ENCODE data around the gene FECH. TPM values are rescaled to one million over a fixed set of nuclear protein-coding genes. Genes with fewer than 3 reads are reported as not detected.
A peak's percentile ranks its signal among the peaks of the same experiment; 100 is the strongest.
"Not testable (repeated sequence)": the region's sequence is repeated elsewhere in the genome, so short reads cannot be mapped to it uniquely, and the experiment has no call there.

FECH gene
- total RNA-seq, 1 experiment from 2014 or later, result 106 TPM

DNA sequence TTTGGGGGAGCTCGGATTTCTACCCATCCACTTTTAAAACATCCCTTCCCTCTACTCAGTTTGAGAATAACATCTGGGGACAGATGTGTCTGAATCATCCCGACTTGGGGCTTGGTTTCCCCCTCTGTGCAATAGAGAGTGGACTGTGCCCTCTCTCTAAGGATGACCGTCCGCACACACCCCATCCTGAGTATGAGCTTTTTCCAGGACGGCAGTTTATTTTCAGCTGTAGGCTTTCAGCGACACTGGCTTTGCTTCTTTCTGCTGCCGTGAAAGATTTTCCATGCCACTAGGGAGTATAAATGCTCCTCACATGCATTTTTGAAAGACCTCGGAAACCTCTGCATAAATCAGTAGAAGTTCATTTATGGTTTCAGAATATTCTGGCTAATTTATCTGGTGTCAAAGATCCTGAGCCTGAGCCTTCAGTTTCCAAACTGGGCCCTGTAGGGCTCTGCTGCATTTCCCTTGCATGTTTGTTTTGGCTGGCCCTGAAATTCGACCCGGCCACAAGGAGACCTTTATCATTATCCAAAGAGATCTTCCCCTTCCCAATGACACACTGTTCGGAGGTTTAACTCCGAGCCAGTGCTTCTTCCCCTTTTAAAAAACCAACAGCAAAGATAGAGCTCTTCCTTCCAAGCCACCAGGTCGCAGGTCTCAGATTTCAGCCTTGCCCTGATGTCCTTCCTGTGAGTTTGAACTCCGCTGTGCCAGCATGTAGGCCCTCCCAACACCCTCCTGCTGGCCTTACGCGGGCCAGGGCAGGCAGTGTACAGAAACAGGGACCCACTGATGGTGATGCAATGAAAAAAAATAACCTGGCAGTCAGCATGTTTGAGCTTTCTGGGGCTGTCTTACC lies 53.3 kb downstream of the FECH start:
- peak; percentile 17 for DNase-seq (ENCODE audit: low spot score)

DNA sequence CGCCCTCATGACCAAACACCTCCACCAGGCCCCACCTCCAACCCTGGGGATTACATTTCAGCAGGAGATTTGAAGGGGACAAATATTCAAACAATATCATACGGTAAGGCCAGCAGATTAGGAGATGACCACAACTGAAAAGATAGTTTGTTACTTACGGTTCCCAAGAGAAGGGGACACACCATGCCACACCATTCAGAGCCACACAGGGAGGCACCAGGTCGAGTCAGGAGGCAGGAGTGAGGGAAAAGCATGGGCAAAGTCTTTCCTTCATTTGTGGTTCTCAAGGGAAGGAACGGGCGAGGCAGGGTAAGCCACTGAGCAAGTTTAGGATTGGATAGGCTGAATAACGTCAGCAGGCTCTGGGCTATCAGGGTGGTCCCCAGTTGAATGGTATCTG lies 57.4 kb downstream of the FECH start:
- DNase-seq (ENCODE audit: low spot score), result no peak

DNA sequence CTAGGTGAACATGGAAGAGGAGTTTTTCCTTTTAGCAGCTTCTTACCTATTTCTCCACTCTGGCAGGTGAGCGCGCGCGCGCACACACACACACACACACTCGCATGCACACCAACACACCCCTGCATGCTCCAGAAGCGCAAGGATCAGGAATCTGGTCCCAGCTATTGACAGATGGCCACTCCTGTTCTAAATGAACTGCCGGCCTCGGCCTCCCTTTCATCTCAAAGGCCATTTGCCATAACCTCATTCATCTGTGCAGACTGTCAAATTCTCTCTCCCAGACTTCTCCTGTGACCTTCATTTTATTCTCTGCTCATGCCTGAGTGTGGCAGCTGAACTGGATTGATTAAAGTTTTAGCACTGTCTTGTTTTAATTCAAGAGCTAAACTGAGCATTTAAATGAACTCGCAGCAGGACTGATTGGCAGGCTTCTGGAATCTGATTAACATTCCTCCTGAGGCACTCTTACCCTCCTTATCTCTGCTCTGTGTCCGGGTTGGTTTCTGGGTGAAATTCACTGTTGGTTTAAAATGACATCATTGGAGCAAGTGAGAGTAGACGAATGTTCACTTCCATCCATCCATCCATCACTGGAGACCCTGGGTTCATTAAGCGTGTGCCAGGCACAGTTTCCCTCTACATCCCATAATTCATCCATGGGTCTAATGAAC lies 58.8 kb downstream of the FECH start:
- DNase-seq (ENCODE audit: low spot score), result no peak

DNA sequence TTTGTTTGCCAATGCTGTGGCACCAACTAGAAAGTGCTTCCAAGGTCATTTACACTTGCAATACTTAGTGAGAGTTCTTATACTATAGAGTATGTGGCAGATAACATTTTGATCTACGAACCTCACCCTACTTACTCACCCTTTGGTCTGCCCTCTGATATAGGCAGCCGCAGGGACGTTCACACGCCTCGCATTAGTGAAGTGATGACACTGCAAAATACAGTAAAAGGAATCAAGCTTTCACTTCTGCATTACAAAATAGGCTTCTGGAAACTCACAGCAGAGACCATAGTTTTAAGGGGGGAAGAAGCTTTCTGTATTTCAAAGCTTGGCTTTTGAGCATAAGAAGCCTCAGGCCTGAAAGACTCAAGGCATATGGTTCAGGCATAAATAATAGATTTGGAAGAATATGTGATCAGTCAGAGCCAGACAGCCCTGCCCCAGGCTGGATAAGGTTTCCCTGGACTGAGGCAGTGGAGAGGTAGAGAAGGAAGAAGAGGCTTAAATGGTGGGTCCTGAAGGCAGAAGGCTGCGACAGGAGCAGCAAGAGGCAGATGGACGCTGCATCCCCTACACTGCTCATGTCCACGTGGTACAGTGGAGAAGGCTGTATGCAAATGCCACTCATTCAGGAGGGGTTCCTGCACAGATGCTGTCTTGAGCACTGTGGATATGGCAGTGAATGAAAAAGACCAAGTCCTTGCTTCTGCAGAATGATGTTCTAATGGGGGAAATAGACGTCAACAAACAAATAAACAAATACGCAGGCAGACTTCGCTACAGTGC lies 63.1 kb downstream of the FECH start:
- no peak for DNase-seq (ENCODE audit: low spot score)

DNA sequence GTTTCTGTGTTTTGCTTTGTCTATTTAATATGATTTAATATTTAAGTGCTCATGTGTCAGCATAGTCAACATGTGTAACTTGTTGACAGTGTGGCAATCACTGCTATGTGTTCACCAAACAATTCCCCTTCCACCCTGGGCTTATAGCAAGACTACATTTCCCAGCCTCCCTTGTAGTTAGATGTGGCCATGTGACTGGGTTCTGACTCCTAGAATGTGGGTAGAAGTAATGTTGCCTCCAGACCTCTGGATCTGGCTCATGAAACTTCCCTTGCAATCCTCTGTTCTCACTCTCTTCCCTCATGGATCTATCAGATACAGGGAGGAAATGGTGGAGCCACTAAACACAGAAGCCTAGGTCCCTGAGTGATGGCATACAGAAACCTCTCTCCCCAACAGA lies 64.2 kb downstream of the FECH start:
- DNase-seq (ENCODE audit: low spot score), result not testable (repeated sequence)

DNA sequence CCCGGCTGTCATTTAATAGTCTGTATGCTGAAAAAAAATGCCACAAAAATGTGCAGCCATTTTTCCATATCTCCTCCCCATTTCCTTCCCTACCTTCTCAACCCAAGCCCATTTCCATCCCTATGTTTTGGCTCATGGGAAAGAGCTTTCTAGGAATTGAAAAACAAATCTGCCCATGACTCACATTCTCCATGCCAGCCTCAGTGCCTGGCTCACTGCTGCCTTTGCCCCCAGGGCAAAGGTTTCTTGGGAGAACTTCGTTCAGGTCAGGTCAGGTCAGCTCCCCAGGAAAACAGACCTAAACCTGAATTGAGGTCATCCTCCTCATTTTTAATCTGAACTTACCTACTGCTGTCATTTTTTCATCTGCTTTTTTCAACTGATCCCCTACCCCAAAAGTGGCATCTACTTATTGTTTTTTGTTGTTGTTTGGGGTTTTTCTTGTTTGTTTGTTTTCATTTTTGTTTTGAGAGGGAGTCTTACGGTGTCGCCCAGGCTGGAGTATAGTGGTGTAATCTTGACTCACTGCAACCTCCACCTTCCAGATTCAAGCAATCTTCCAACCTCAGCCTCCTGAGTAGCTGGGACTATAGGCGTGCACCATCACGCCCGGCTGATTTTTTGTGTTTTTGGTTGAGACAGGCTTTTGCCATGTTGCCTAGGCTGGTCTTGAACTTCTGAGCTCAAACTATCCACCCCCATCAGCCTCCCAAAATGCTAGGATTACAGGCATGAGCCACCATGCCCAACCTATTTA lies 66.7 kb downstream of the FECH start:
- DNase-seq (ENCODE audit: low spot score), result peak; percentile 40

DNA sequence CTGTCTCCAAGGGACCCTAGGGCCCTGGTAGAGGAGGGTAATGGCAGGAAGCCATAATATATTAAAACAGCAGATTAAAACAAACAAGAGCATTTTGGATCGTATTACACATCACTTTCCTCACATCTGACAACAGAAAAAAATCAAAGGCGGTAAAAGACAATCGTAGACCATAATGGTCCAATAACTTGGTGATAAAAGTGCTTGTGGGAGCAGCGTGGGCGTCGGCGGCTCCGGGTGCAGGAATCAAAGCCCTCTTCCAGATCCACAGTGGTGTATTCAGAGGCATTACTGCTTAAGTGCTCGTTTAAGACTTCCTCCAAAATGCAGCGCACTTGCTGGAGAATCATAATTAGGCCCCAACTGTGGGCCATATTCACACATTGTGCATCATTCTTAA lies 68.0 kb downstream of the FECH start:
- no peak for DNase-seq (ENCODE audit: low spot score)

DNA sequence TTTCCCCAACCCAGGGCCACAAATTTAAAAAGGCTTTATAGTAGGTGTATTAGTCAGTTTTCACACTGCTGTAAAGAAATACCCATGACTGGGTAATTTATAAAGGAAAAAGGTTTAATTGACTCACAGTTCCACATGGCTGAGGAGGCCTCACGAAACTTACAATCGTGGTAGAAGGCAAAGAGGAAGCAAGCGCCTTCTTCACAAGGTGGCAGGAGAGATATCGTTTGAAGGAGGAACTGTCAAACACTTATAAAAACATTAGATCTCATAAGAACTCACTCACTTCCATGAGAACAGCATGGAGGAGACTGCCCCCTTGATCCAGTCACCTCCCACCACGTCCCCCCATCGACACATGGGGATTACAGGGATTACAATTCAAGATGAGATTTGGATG lies 70.4 kb downstream of the FECH start:
- DNase-seq (ENCODE audit: low spot score), result no peak

DNA sequence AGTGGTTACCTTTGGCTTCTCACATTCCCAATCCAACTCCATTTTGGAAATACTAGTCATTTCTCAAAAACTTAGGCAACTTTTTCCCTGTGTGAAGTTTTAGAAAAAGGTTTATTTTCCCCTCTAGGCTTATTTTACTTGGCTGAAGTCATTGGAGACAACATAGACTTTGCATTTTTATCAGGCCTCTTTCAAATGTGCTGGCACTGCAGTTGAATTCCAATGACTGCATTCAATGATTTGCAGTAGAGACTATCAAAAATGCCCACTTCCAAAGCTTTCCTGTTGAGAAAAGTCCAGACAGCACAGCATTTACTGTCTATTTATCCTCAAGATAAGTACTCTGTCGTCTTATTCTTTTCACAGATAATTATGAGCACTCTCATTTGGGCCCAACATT lies 81.3 kb downstream of the FECH start:
- no peak for DNase-seq (ENCODE audit: low spot score)

DNA sequence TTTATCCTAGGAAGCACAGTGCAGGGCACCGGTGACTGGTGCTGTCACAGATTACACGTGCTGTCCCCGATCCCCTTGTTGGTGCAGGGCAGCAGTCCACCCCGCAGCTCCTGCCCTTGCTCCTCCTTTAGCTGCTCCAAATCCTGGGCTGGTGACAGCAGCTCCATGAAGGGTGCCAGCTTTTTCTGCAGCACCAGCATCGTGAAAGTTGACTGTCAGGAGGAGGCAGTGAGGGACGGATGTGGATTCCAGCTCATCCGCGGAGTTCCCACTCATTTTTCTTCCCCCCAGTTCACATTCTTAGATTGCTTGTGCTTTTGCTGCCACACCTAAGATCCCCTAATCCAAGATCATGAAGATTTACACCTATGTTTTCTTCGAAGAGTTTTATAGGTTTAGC lies 83.9 kb downstream of the FECH start:
- no peak for DNase-seq (ENCODE audit: low spot score)

DNA sequence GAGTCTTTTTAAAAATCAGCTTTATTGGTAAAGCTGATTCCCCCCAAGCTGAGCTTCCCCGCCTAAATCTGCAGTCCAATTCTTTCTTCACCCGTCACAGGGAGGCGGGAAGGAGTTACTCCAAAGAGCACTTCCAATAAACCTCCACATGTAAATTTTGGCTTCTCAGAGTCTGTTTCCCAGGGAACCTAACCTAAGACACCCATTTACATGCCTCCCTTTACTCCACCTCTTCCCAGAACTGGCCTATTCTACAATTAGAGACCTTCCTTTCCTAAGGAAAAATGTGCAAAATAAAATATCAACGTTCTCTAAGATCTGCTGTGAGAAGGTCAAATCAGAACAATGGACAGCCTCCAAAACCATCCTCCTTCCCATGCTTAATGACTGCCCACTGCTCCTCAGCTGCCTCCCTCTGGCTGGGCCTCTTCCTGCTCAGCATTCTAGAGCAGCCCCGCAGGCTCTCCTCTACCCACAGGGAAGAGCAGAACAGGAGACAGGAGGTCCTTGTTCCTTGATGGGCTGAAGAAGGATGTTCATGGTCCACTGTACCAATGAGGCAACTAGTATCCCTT lies 87.7 kb downstream of the FECH start:
- no peak for DNase-seq (ENCODE audit: low spot score)

Other genes starting within 250 kb of the FECH start
- gene ST8SIA3, start 234.1 kb downstream of the FECH start, total RNA-seq (2014; rRNA removed; shearing (Covaris generic)), result not detected in 2 replicates
- gene ONECUT2, start 151.3 kb downstream of the FECH start, total RNA-seq (2014; rRNA removed; shearing (Covaris generic)), result 1.3 and 1.4 TPM in 2 replicates
- gene NARS1, start 35.1 kb upstream of the FECH start, total RNA-seq (2014; rRNA removed; shearing (Covaris generic)), result 236 and 241 TPM in 2 replicates
- 0.64 and 1.8 TPM in 2 replicates for gene ATP8B1, start 216.6 kb upstream of the FECH start, total RNA-seq (2014; rRNA removed; shearing (Covaris generic))